ENCODE data around the gene STRIP2. TPM values are rescaled to one million over a fixed set of nuclear protein-coding genes. Genes with fewer than 3 reads are reported as not detected.
"Not testable (repeated sequence)": the region's sequence is repeated elsewhere in the genome, so short reads cannot be mapped to it uniquely, and the experiment has no call there.

STRIP2 gene
- total and polyA plus RNA-seq, 2 experiments from 2014 or later = 0.83 to 1.1 TPM

GRCh38 chr7:129443612-129444011, 9.4 kb downstream of the STRIP2 start:
- WGBS (ENCODE audit: low lambda C conversion rate, missing lambda C conversion rate) = 82% methylated on average over 2 of the region's 2 CpGs

GRCh38 chr7:129444776-129445175, 10.5 kb downstream of the STRIP2 start:
- not testable (repeated sequence) for H3K36me3 ChIP-seq (replicated peaks; ENCODE audit: insufficient read depth, low read depth); H3K9me2 ChIP-seq (replicated peaks; ENCODE audit: insufficient read depth); H2AFZ ChIP-seq; H3K4me1 ChIP-seq (ENCODE audit: insufficient read depth); H3K4me2 ChIP-seq; H3K4me3 ChIP-seq; H3K27ac ChIP-seq; H3K27me3 ChIP-seq; DNase-seq (ENCODE audit: low spot score); H3K9me3 ChIP-seq (ENCODE audit: low read depth); H4K20me1 ChIP-seq (ENCODE audit: insufficient read depth, poor library complexity, severe bottlenecking); H3K79me2 ChIP-seq
- WGBS (ENCODE audit: low lambda C conversion rate, missing lambda C conversion rate) = 94% methylated on average over 5 of the region's 5 CpGs

More at GRCh38 chr7:129443612-129444011, 9.4 kb downstream of the STRIP2 start:
- Histone ChIP-seq H2AFZ (no peak overlapping the region), H3K79me2 (no peaks in the 10 kb centered on the region), H3K27ac (no peak overlapping the region), H3K36me3 (replicated peaks; ENCODE audit: insufficient read depth, low read depth) (no peaks in the 10 kb centered on the region), H3K9me2 (replicated peaks; ENCODE audit: insufficient read depth) (no peaks in the 10 kb centered on the region), H3K4me2 (no peak overlapping the region), H3K9me3 (ENCODE audit: low read depth) (no peaks in the 10 kb centered on the region), H3K4me3 (no peak overlapping the region), H3K27me3 (no peaks in the 10 kb centered on the region), H4K20me1 (ENCODE audit: insufficient read depth, poor library complexity, severe bottlenecking) (no peaks in the 10 kb centered on the region), H3K4me1 (ENCODE audit: insufficient read depth) (no peaks in the 10 kb centered on the region)
- no peak for DNase-seq (ENCODE audit: low spot score)
- TF ChIP-seq CTCF (IDR thresholded peaks at IDR 0.05; ENCODE audit: poor library complexity) (no peak), EZH2phosphoT487 (IDR thresholded peaks at IDR 0.05; ENCODE audit: low read depth, severe bottlenecking, unreplicated experiment) (no peak), EZH2 (IDR thresholded peaks at IDR 0.05; ENCODE audit: borderline replicate concordance) (no peak)

GRCh38 chr7:129446925-129447324, 12.7 kb downstream of the STRIP2 start:
- H3K27me3 ChIP-seq; H3K4me3 ChIP-seq; H2AFZ ChIP-seq; H3K79me2 ChIP-seq; H3K9me3 ChIP-seq (ENCODE audit: low read depth); H3K4me1 ChIP-seq (ENCODE audit: insufficient read depth); H3K4me2 ChIP-seq; H3K36me3 ChIP-seq (replicated peaks; ENCODE audit: insufficient read depth, low read depth); H4K20me1 ChIP-seq (ENCODE audit: insufficient read depth, poor library complexity, severe bottlenecking); H3K9me2 ChIP-seq (replicated peaks; ENCODE audit: insufficient read depth); DNase-seq (ENCODE audit: low spot score); H3K27ac ChIP-seq: not testable (repeated sequence)
- WGBS (ENCODE audit: low lambda C conversion rate, missing lambda C conversion rate) = 49% methylated on average over 2 of the region's 2 CpGs

GRCh38 chr7:129447445-129447844, 13.2 kb downstream of the STRIP2 start:
- DNase-seq (ENCODE audit: low spot score); H3K27ac ChIP-seq; H3K4me3 ChIP-seq; H3K36me3 ChIP-seq (replicated peaks; ENCODE audit: insufficient read depth, low read depth); H3K4me2 ChIP-seq; H3K9me2 ChIP-seq (replicated peaks; ENCODE audit: insufficient read depth); H3K79me2 ChIP-seq; H3K27me3 ChIP-seq; H3K9me3 ChIP-seq (ENCODE audit: low read depth); H3K4me1 ChIP-seq (ENCODE audit: insufficient read depth); H2AFZ ChIP-seq; H4K20me1 ChIP-seq (ENCODE audit: insufficient read depth, poor library complexity, severe bottlenecking): not testable (repeated sequence)
- WGBS (ENCODE audit: low lambda C conversion rate, missing lambda C conversion rate) = 95% methylated on average over 6 of the region's 6 CpGs

- not testable (repeated sequence) for H3K9me2 ChIP-seq (replicated peaks; ENCODE audit: insufficient read depth); H3K27ac ChIP-seq; H3K4me1 ChIP-seq (ENCODE audit: insufficient read depth); H4K20me1 ChIP-seq (ENCODE audit: insufficient read depth, poor library complexity, severe bottlenecking); H2AFZ ChIP-seq; H3K4me2 ChIP-seq; DNase-seq (ENCODE audit: low spot score); H3K27me3 ChIP-seq; H3K36me3 ChIP-seq (replicated peaks; ENCODE audit: insufficient read depth, low read depth); H3K4me3 ChIP-seq; H3K9me3 ChIP-seq (ENCODE audit: low read depth); H3K79me2 ChIP-seq
- WGBS (ENCODE audit: low lambda C conversion rate, missing lambda C conversion rate) = 88% methylated on average over 2 of the region's 2 CpGs
Observed at GRCh38 chr7:129448608-129449007, 14.4 kb downstream of the STRIP2 start.

GRCh38 chr7:129450295-129450694, 16.1 kb downstream of the STRIP2 start:
- Histone ChIP-seq H4K20me1 (ENCODE audit: insufficient read depth, poor library complexity, severe bottlenecking) (no peaks in the 10 kb centered on the region), H3K4me3 (no peak overlapping the region), H3K4me1 (ENCODE audit: insufficient read depth) (no peaks in the 10 kb centered on the region), H3K9me2 (replicated peaks; ENCODE audit: insufficient read depth) (no peaks in the 10 kb centered on the region), H3K9me3 (ENCODE audit: low read depth) (no peaks in the 10 kb centered on the region), H2AFZ (no peak overlapping the region), H3K36me3 (replicated peaks; ENCODE audit: insufficient read depth, low read depth) (no peaks in the 10 kb centered on the region), H3K27me3 (no peaks in the 10 kb centered on the region), H3K79me2 (no peaks in the 10 kb centered on the region), H3K27ac (no peak overlapping the region), H3K4me2 (no peak overlapping the region)
- TF ChIP-seq CTCF (IDR thresholded peaks at IDR 0.05; ENCODE audit: poor library complexity) = no peak
- no peak for DNase-seq (ENCODE audit: low spot score)
